HG03039 (cell line): ENCODE measurements around the gene CRCP.
"Not testable (repeated sequence)": the region's sequence is repeated elsewhere in the genome, so short reads cannot be mapped to it uniquely, and the experiment has no call there.

ENCODE experiments used
- ATAC-seq: cut with Tn5 transposase; IDR thresholded peaks from one replicate; pipeline ENCODE4 v1.9.1; 2021; ENCODE audit warnings: mild to moderate bottlenecking, moderate library complexity; ENCODE audit not compliant: unreplicated experiment

The CRCP gene

GRCh38 chr7:66105263-66105748 is 9.3 kb upstream of the CRCP start:
- no peak for ATAC-seq

DNA sequence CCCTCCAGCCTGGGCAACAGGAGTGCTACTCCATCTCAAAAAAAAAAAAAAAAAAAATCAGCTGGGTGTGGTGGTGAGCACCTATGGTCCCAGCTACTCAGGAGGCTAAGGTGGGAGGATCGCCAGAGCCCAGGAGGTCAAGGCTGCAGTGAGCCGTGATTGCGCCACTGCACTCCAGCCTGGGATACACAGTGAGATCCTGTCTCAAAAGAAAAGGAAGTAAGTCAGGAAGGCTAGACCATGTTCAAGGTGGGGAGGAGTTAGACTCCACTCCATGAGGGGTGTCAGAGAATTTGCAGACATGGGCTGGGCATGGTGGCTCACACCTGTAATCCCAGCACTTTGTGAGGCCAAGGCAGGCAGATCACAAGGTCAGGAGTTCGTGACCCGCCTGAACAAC is 6.2 kb upstream of the CRCP start:
- ATAC-seq: not testable (repeated sequence)

GRCh38 chr7:66110856-66111255 is 3.8 kb upstream of the CRCP start:
- no peak for ATAC-seq

DNA sequence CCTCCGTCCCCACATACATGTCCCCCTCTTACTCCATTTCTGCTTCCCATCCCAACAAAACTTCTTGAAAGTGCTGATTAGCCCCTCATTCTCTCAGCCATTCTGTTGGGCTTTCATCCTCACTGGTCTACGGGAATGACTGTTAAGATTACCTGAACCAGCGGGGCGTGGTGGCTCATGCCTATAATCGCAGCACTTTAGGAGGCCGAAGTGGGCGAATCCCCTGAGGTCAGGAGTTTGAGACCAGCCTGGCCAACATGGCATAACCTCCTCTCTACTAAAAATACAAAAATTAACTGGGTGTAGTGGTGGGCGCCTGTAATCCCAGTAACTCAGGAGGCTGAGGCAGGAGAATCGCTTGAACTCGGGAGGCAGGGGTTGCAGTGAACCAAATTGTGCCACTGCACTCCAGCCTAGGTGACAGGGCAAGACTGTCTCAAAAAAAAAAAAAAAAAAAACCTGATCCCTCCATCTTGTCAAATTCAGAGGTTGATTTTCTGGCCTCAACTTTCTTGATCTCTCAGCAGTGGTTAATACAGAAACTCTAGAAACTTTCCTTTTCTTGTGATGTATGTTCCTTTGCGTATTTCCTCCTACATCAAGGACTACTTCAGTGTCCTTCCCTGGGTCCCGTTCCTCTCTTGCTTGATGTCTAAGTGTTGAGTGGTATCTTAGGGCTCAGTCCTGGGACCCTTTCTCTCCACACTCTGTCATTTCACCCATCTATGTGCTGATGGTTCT is 2.2 kb downstream of the CRCP start:
- not testable (repeated sequence) for ATAC-seq

GRCh38 chr7:66118603-66119002 is 4.0 kb downstream of the CRCP start:
- no peak for ATAC-seq

- no peak for ATAC-seq
These were observed 4.7 kb downstream of the CRCP start for GRCh38 chr7:66119245-66119850.

DNA sequence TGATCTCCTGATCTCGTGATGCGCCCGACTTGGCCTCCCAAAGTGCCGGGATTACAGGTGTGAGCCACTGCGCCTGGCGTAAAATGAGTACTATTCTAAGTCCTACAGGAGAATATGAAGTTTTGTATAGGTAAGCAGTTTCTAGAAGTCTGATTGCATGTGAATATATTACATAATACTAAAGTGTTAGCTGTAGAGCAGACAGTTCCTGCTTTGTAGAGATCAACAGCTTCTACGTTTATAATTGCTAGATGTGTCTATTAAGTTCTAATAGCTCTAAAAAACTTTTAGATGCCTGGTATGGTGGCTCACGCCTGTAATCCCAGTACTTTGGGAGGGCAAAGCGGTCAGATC is 8.5 kb downstream of the CRCP start:
- no peak for ATAC-seq

- not testable (repeated sequence) for ATAC-seq
These were observed 9.9 kb downstream of the CRCP start for GRCh38 chr7:66124569-66124861.

GRCh38 chr7:66125052-66125694 is 10.5 kb downstream of the CRCP start:
- no peak for ATAC-seq

DNA sequence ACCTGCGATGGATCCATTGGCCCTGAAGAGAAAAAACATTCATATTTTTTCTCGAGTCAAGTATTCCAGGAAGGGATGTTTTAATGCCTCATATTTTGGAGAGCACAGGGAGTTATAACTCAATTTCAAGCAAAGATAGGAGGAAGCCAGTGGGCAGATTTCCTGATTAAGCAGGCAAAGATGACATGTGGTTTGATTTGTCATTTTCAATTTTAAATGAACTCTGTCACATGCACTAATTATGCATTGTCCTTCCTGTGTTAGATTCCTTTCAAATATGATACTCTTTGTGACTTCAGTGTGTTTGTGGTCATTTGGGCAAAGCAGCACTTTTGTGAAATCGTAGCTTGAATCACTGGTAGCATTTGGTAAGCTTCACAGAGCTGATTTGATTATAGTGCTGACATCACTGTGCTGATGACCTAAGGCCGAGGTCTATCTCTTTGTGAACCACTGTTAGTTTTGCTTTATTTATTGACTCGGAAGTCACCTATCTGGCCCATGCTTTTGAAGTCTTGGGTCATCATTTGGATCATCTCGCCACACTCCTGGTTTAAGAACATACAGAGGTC is 11.2 kb downstream of the CRCP start:
- ATAC-seq: not testable (repeated sequence)

- ATAC-seq: not testable (repeated sequence)
These were observed 12.5 kb downstream of the CRCP start for GRCh38 chr7:66127172-66127571.

GRCh38 chr7:66138994-66139752 is 24.5 kb downstream of the CRCP start:
- ATAC-seq: no peak

DNA sequence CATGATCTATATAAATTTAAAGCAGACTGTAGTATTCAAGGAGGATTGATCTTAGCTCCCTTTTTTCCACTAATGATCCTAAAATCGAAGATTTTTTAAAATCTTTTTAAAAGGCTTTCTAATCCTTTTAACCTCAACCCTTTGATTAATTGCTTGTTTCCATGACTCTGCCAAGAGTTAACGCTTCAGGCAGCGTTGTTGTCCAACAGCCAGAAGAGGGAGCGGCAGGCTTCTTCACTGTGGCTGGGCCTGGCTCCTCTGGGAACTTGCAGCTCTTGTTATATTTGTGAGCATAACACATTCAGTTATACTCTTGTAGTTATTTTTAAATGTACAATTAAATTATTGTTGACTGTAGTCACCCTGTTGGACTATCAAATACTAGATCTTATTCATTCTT is 26.3 kb downstream of the CRCP start:
- no peak for ATAC-seq

- ATAC-seq: no peak
These were observed 27.7 kb downstream of the CRCP start for GRCh38 chr7:66142334-66142733.

GRCh38 chr7:66142996-66143395 is 28.3 kb downstream of the CRCP start:
- no peak for ATAC-seq

- ATAC-seq: no peak
These were observed 29.3 kb downstream of the CRCP start for GRCh38 chr7:66143876-66144332.

- ATAC-seq: no peak
These were observed 30.9 kb downstream of the CRCP start for GRCh38 chr7:66145400-66146104.

DNA sequence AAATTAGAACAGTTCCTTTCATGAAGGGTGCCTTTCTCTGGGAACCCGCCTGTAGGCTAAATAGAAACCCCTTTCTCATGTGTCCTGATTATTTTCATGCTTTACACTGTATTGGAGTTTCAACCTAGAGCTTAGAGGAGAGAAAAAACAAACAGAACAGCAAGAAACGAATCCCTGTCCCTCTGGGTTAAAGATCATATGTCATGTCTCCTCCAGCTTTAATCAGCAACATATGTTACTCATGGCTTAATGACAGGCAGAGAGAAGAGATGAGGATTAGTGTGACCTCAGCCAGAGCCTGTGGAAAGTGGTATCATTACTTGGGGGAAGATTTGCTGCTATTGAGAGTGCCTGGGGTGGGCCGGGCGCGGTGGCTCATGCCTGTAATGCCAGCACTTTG is 32.1 kb downstream of the CRCP start:
- no peak for ATAC-seq

GRCh38 chr7:66147657-66148056 is 33.0 kb downstream of the CRCP start:
- not testable (repeated sequence) for ATAC-seq

DNA sequence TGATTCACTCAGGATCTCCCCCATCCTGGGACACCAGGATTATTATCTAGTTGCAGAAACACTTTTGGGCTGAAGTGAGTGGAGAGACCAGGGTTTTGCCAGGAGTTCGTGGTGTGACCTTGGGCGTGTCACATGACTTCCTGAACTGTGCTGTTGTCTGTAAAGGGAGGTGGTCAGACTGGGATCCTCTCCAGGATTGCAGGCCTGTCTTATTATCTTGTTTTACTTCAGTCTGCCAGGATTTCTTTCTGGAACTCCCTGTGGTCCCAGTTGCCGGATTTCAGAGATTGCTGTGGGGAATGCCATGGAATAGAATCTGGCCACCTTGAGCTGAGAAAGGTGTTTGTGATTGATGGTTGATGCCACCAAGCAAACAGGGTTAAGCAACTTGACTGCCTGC is 35.8 kb downstream of the CRCP start:
- no peak for ATAC-seq
